HG02588 (cell line): Measurements from ENCODE around the gene SHLD2.
"Not testable (repeated sequence)": the region's sequence is repeated elsewhere in the genome, so short reads cannot be mapped to it uniquely, and the experiment has no call there.

ENCODE experiments used
- ATAC-seq: cut with Tn5 transposase; IDR thresholded peaks from one replicate; pipeline ENCODE4 v1.9.1; 2021; ENCODE audit warnings: mild to moderate bottlenecking, moderate library complexity; ENCODE audit not compliant: unreplicated experiment

Gene SHLD2

GRCh38 chr10:87084291-87084782, 10.7 kb upstream of the SHLD2 start:
- not testable (repeated sequence) for ATAC-seq

- ATAC-seq = no peak
Measured at GRCh38 chr10:87085537-87085936, 9.5 kb upstream of the SHLD2 start.

GRCh38 chr10:87089746-87090145, 5.3 kb upstream of the SHLD2 start:
- no peak for ATAC-seq

- no peak for ATAC-seq
Measured at GRCh38 chr10:87090779-87091178, 4.2 kb upstream of the SHLD2 start.

- no peak for ATAC-seq
Measured at GRCh38 chr10:87092376-87092860, 2.6 kb upstream of the SHLD2 start.

- no peak for ATAC-seq
Measured at GRCh38 chr10:87092861-87093631, 2.0 kb upstream of the SHLD2 start.

- peak; percentile 25 for ATAC-seq
Measured at GRCh38 chr10:87093632-87094372, 1.2 kb upstream of the SHLD2 start.

GRCh38 chr10:87095236-87095945, 385 bp downstream of the SHLD2 start:
- ATAC-seq = peak; percentile 56

GRCh38 chr10:87101996-87102395, 7.0 kb downstream of the SHLD2 start:
- no peak for ATAC-seq

GRCh38 chr10:87104727-87105126, 9.7 kb downstream of the SHLD2 start:
- not testable (repeated sequence) for ATAC-seq

GRCh38 chr10:87105446-87106124, 10.6 kb downstream of the SHLD2 start:
- ATAC-seq = no peak

- not testable (repeated sequence) for ATAC-seq
Measured at GRCh38 chr10:87118122-87118521, 23.1 kb downstream of the SHLD2 start.

- ATAC-seq = not testable (repeated sequence)
Measured at GRCh38 chr10:87119029-87119428, 24.0 kb downstream of the SHLD2 start.

- not testable (repeated sequence) for ATAC-seq
Measured at GRCh38 chr10:87123351-87123750, 28.3 kb downstream of the SHLD2 start.

GRCh38 chr10:87127048-87127447, 32.0 kb downstream of the SHLD2 start:
- ATAC-seq = not testable (repeated sequence)

- ATAC-seq = not testable (repeated sequence)
Measured at GRCh38 chr10:87127607-87128156, 32.7 kb downstream of the SHLD2 start.

GRCh38 chr10:87132176-87132575, 37.2 kb downstream of the SHLD2 start:
- ATAC-seq = not testable (repeated sequence)

- ATAC-seq = not testable (repeated sequence)
Measured at GRCh38 chr10:87133936-87134335, 38.9 kb downstream of the SHLD2 start.

- ATAC-seq = not testable (repeated sequence)
Measured at GRCh38 chr10:87134440-87134839, 39.4 kb downstream of the SHLD2 start.

GRCh38 chr10:87137478-87137877, 42.5 kb downstream of the SHLD2 start:
- not testable (repeated sequence) for ATAC-seq
